ENCODE results near the gene LDLRAD3.

Gene LDLRAD3

GRCh38 chr11:36132940-36133339 is 189.1 kb downstream of the LDLRAD3 start:
- Histone ChIP-seq H3K27me3 (ENCODE audit: low read depth, low read length) (peaks cover 41% of the 10 kb centered on the region), H3K36me3 (replicated peaks; ENCODE audit: low read depth, low read length) (no peaks in the 10 kb centered on the region), H4K20me1 (ENCODE audit: insufficient read depth, low read length) (no peaks in the 10 kb centered on the region), H3K27ac (ENCODE audit: low read length) (no peak overlapping the region), H3K9me3 (ENCODE audit: insufficient read depth, low read length) (no peaks in the 10 kb centered on the region), H3K4me3 (ENCODE audit: low read length) (no peak overlapping the region), H3K79me2 (ENCODE audit: low read length) (no peaks in the 10 kb centered on the region), H2AFZ (ENCODE audit: low read depth, low read length) (no peak overlapping the region), H3K4me2 (ENCODE audit: low read length) (no peak overlapping the region), H3K9ac (ENCODE audit: low read length) (no peak overlapping the region), H3K4me1 (ENCODE audit: low read length) (no peaks in the 10 kb centered on the region)
- TF ChIP-seq EZH2phosphoT487 (IDR thresholded peaks at IDR 0.05; ENCODE audit: low read depth) (no peak), CTCF (IDR thresholded peaks at IDR 0.05; ENCODE audit: low read depth, low read length) (no peak)

DNA sequence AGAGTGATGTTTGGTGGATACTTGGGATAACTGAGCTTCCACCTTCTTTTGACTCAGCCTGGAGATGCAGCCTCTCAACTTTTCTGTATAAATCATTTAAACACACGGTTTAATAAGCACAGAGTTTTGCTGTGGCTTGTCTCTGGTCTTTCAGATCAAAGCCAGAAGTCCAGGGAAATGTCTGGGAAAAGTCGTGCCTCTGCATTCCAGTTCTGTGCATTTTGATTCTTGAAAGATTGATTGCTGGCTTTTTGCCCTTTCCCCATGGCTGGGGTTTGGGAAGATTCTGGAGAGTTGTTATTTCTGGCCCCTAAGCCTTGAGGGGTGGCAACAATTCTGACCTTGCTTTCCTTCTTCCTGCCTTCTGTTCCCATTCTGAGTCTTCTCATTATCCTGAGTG is 191.2 kb downstream of the LDLRAD3 start:
- no peaks in the 10 kb centered on the region for H4K20me1 ChIP-seq (ENCODE audit: insufficient read depth, low read length)
- H3K36me3 ChIP-seq (replicated peaks; ENCODE audit: low read depth, low read length), result no peaks in the 10 kb centered on the region
- H3K79me2 ChIP-seq (ENCODE audit: low read length), result no peaks in the 10 kb centered on the region
- H3K4me1 ChIP-seq (ENCODE audit: low read length), result no peaks in the 10 kb centered on the region
- no peak overlapping the region for H2AFZ ChIP-seq (ENCODE audit: low read depth, low read length)
- no peaks in the 10 kb centered on the region for H3K9me3 ChIP-seq (ENCODE audit: insufficient read depth, low read length)
- no peak overlapping the region for H3K4me3 ChIP-seq (ENCODE audit: low read length)
- no peak for TF ChIP-seq CTCF (IDR thresholded peaks at IDR 0.05; ENCODE audit: low read depth, low read length)
- no peak for TF ChIP-seq EZH2phosphoT487 (IDR thresholded peaks at IDR 0.05; ENCODE audit: low read depth)
- H3K9ac ChIP-seq (ENCODE audit: low read length), result no peak overlapping the region
- H3K27ac ChIP-seq (ENCODE audit: low read length), result no peak overlapping the region
- no peak overlapping the region for H3K4me2 ChIP-seq (ENCODE audit: low read length)
- peaks cover 31% of the 10 kb centered on the region for H3K27me3 ChIP-seq (ENCODE audit: low read depth, low read length)

- H3K4me2 ChIP-seq (ENCODE audit: low read length), result no peak overlapping the region
- no peak for TF ChIP-seq EZH2phosphoT487 (IDR thresholded peaks at IDR 0.05; ENCODE audit: low read depth)
- TF ChIP-seq CTCF (IDR thresholded peaks at IDR 0.05; ENCODE audit: low read depth, low read length), result no peak
Measured at GRCh38 chr11:36139767-36140166, 195.9 kb downstream of the LDLRAD3 start.

GRCh38 chr11:36141196-36141953 is 197.5 kb downstream of the LDLRAD3 start:
- H3K36me3 ChIP-seq (replicated peaks; ENCODE audit: low read depth, low read length), result no peaks in the 10 kb centered on the region
- no peak overlapping the region for H3K27ac ChIP-seq (ENCODE audit: low read length)
- TF ChIP-seq CTCF (IDR thresholded peaks at IDR 0.05; ENCODE audit: low read depth, low read length), result no peak
- TF ChIP-seq EZH2phosphoT487 (IDR thresholded peaks at IDR 0.05; ENCODE audit: low read depth), result no peak
- no peak overlapping the region for H3K4me3 ChIP-seq (ENCODE audit: low read length)
- H4K20me1 ChIP-seq (ENCODE audit: insufficient read depth, low read length), result no peaks in the 10 kb centered on the region
- H3K4me2 ChIP-seq (ENCODE audit: low read length), result no peak overlapping the region
- H3K27me3 ChIP-seq (ENCODE audit: low read depth, low read length), result peaks cover 16% of the 10 kb centered on the region
- no peak overlapping the region for H2AFZ ChIP-seq (ENCODE audit: low read depth, low read length)
- no peak overlapping the region for H3K9ac ChIP-seq (ENCODE audit: low read length)
- no peaks in the 10 kb centered on the region for H3K79me2 ChIP-seq (ENCODE audit: low read length)
- no peaks in the 10 kb centered on the region for H3K4me1 ChIP-seq (ENCODE audit: low read length)
- no peaks in the 10 kb centered on the region for H3K9me3 ChIP-seq (ENCODE audit: insufficient read depth, low read length)

More at GRCh38 chr11:36139767-36140166, 195.9 kb downstream of the LDLRAD3 start:
- Histone ChIP-seq H2AFZ (ENCODE audit: low read depth, low read length) (no peak overlapping the region), H3K9me3 (ENCODE audit: insufficient read depth, low read length) (no peaks in the 10 kb centered on the region), H3K4me1 (ENCODE audit: low read length) (no peaks in the 10 kb centered on the region), H3K27ac (ENCODE audit: low read length) (no peak overlapping the region), H4K20me1 (ENCODE audit: insufficient read depth, low read length) (no peaks in the 10 kb centered on the region), H3K9ac (ENCODE audit: low read length) (no peak overlapping the region), H3K36me3 (replicated peaks; ENCODE audit: low read depth, low read length) (no peaks in the 10 kb centered on the region), H3K27me3 (ENCODE audit: low read depth, low read length) (peaks cover 18% of the 10 kb centered on the region), H3K79me2 (ENCODE audit: low read length) (no peaks in the 10 kb centered on the region), H3K4me3 (ENCODE audit: low read length) (no peak overlapping the region)
